ENCODE results near the gene IL1R1. TPM values are rescaled to one million over a fixed set of nuclear protein-coding genes. Genes with fewer than 3 reads are reported as not detected.

IL1R1 gene
- total RNA-seq, 4 donors from 2014 or later, result 51.1 to 141 (median 70.9) TPM

- no peak for TF ChIP-seq EP300 (IDR thresholded peaks at IDR 0.05)
- no peak for TF ChIP-seq CTCF (IDR thresholded peaks at IDR 0.05)
- no peak for TF ChIP-seq POLR2AphosphoS5 (IDR thresholded peaks at IDR 0.05)
- Histone ChIP-seq H3K36me3 (peaks cover 0 to 9% of the 10 kb centered on the region in 2 donors), H3K4me1 (peaks cover 0 to 41% (median 6%) of the 10 kb centered on the region in 3 donors), H3K27ac (peak overlapping the region in 3 of 4 donors; percentile 89 to 92 (median 90)), H3K27me3 (no peaks in the 10 kb centered on the region), H3K9me3 (peaks cover 0 to 7% (median 0%) of the 10 kb centered on the region in 3 donors), H3K4me3 (no peak overlapping the region)
- no peak for ATAC-seq
- WGBS, 2 donors (ENCODE audit: low coverage in 1 of 2), result 100% methylated on average over 2 of the region's 2 CpGs; no CpG with 5 or more reads in 1 of the 2 donors
Observed at GRCh38 chr2:102140377-102140776, 2.2 kb upstream of the IL1R1 start.

- Histone ChIP-seq H3K27ac (peak overlapping the region; percentile 89 to 92 (median 90)), H3K36me3 (peaks cover 0 to 16% of the 10 kb centered on the region in 2 donors), H3K9me3 (peaks cover 0 to 15% (median 0%) of the 10 kb centered on the region in 3 donors), H3K4me3 (peak overlapping the region in 1 of 2 donors; percentile 69), H3K27me3 (no peaks in the 10 kb centered on the region), H3K4me1 (peaks cover 0 to 41% (median 6%) of the 10 kb centered on the region in 3 donors)
- ATAC-seq, result no peak
- 38 to 66% methylated on average over 8 to 15 of the region's 15 CpGs for WGBS, 2 donors (ENCODE audit: low coverage in 1 of 2)
- TF ChIP-seq EP300 (IDR thresholded peaks at IDR 0.05) (no peak), POLR2AphosphoS5 (IDR thresholded peaks at IDR 0.05) (peak; percentile 11), CTCF (IDR thresholded peaks at IDR 0.05) (no peak), POLR2A (IDR thresholded peaks at IDR 0.05) (no peak)
Observed at GRCh38 chr2:102141011-102141943, 1.3 kb upstream of the IL1R1 start.

- peak; percentile 17 for ATAC-seq
- Histone ChIP-seq H3K36me3 (peaks cover 0 to 23% of the 10 kb centered on the region in 2 donors), H3K27me3 (no peaks in the 10 kb centered on the region), H3K27ac (peak overlapping the region; percentile 64 to 92 (median 90)), H3K9me3 (peaks cover 0 to 29% (median 0%) of the 10 kb centered on the region in 3 donors), H3K4me3 (peak overlapping the region; percentile 69 to 83), H3K4me1 (peaks cover 0 to 41% (median 6%) of the 10 kb centered on the region in 3 donors)
- 4% methylated on average over 18 of the region's 42 CpGs; no CpG with 5 or more reads in 1 of the 2 donors for WGBS, 2 donors (ENCODE audit: low coverage in 1 of 2)
- TF ChIP-seq EP300 (IDR thresholded peaks at IDR 0.05) (no peak), POLR2AphosphoS5 (IDR thresholded peaks at IDR 0.05) (peak; percentile 24)
Observed at GRCh38 chr2:102142829-102143449, 393 bp downstream of the IL1R1 start.

- H3K9me3 ChIP-seq, result peaks cover 0 to 34% (median 0%) of the 10 kb centered on the region in 3 donors
- TF ChIP-seq EP300 (IDR thresholded peaks at IDR 0.05), result no peak
- TF ChIP-seq CTCF (IDR thresholded peaks at IDR 0.05), result peak in 1 of 4 experiments; percentile 1
- peak; percentile 9 for TF ChIP-seq POLR2AphosphoS5 (IDR thresholded peaks at IDR 0.05)
- no peak for TF ChIP-seq POLR2A (IDR thresholded peaks at IDR 0.05)
- peak overlapping the region; percentile 64 to 92 (median 90) for H3K27ac ChIP-seq
- no peak for ATAC-seq
- H3K4me1 ChIP-seq, result peaks cover 0 to 41% (median 6%) of the 10 kb centered on the region in 3 donors
- no peaks in the 10 kb centered on the region for H3K27me3 ChIP-seq
- peak overlapping the region; percentile 69 to 83 for H3K4me3 ChIP-seq
- WGBS, 2 donors (ENCODE audit: low coverage in 1 of 2), result 35% methylated on average over 9 of the region's 10 CpGs; no CpG with 5 or more reads in 1 of the 2 donors
- peaks cover 0 to 23% of the 10 kb centered on the region in 2 donors for H3K36me3 ChIP-seq
Observed at GRCh38 chr2:102143450-102143985, 972 bp downstream of the IL1R1 start.

GRCh38 chr2:102144128-102144527, 1.6 kb downstream of the IL1R1 start:
- H3K4me3 ChIP-seq, result peak overlapping the region; percentile 69 to 83
- peak overlapping the region in 3 of 4 donors; percentile 89 to 92 (median 90) for H3K27ac ChIP-seq
- 27 to 44% methylated on average over 4 of the region's 4 CpGs for WGBS, 2 donors (ENCODE audit: low coverage in 1 of 2)
- no peaks in the 10 kb centered on the region for H3K27me3 ChIP-seq
- peaks cover 0 to 41% (median 6%) of the 10 kb centered on the region in 3 donors for H3K4me1 ChIP-seq
- ATAC-seq, result no peak
- TF ChIP-seq EP300 (IDR thresholded peaks at IDR 0.05) (no peak), CTCF (IDR thresholded peaks at IDR 0.05) (no peak), POLR2AphosphoS5 (IDR thresholded peaks at IDR 0.05) (no peak), POLR2A (IDR thresholded peaks at IDR 0.05) (peak in 1 of 2 donors; percentile 19)
- peaks cover 0 to 37% (median 0%) of the 10 kb centered on the region in 3 donors for H3K9me3 ChIP-seq
- peaks cover 0 to 23% of the 10 kb centered on the region in 2 donors for H3K36me3 ChIP-seq
